OCI-LY7 (cell line): ENCODE results near the gene VWA8. TPM values are rescaled to one million over a fixed set of nuclear protein-coding genes. Genes with fewer than 3 reads are reported as not detected.

Experiments used
- BruUV-seq: library from RNA; stranded (reverse); fragments of 400-500 nt; replicated peaks from 2 replicates; lab custom pipeline; 2021; lab: Mats Ljungman, UMichigan
- CTCF ChIA-PET: fragments of 300-600 bp; sonication (Branson Sonifier 250); formaldehyde crosslinking; loops from one replicate; lab custom pipeline; 2022; ENCODE audit warnings: antibody characterized with exemption; ENCODE audit not compliant: unreplicated experiment; lab: Charles Lee
- POLR2A ChIA-PET: fragments of 300-600 bp; sonication (Branson Sonifier 250); formaldehyde crosslinking; loops from one replicate; lab custom pipeline; 2022; ENCODE audit warnings: antibody characterized with exemption; lab: Charles Lee
- DNase-seq: peaks from one replicate; pipeline ENCODE4 v3.0.0-alpha.2; 2015; ENCODE audit warnings: low spot score
- H2AFZ ChIP-seq: fragments of 200-600 bp; sonication (generic), shearing (Covaris generic); 2 replicates; pipeline ENCODE4 v1.6.1; 2014; ENCODE audit warnings: mild to moderate bottlenecking, antibody characterized with exemption, low read length, moderate library complexity
- H3K27ac ChIP-seq: fragments of 200-600 bp; sonication (generic); 2 replicates; pipeline ENCODE4 v1.5.1; 2014; ENCODE audit warnings: mixed run types, low read depth, mild to moderate bottlenecking, moderate library complexity, low read length, inconsistent platforms; ENCODE audit not compliant: poor library complexity, severe bottlenecking
- H3K36me3 ChIP-seq: fragments of 200-600 bp; sonication (generic); 2 replicates; pipeline ENCODE4 v1.6.1; 2014; ENCODE audit warnings: mild to moderate bottlenecking, antibody characterized with exemption, low read length, moderate library complexity, mixed read lengths; ENCODE audit not compliant: insufficient read depth
- H3K4me1 ChIP-seq: fragments of 200-600 bp; sonication (generic); 2 replicates; pipeline ENCODE4 v1.5.1; 2014; ENCODE audit warnings: mild to moderate bottlenecking, low read length; ENCODE audit not compliant: insufficient read depth, poor library complexity, severe bottlenecking
- H3K4me2 ChIP-seq: fragments of 200-600 bp; sonication (generic); 2 replicates; pipeline ENCODE4 v1.6.1; 2014; ENCODE audit warnings: mild to moderate bottlenecking, low read length
- H3K4me3 ChIP-seq: fragments of 200-600 bp; sonication (generic); 2 replicates; pipeline ENCODE4 v1.5.1; 2014; ENCODE audit warnings: mild to moderate bottlenecking, low read depth, low read length; ENCODE audit not compliant: poor library complexity, severe bottlenecking
- H3K79me2 ChIP-seq: fragments of 200-600 bp; sonication (generic); 2 replicates; pipeline ENCODE4 v1.6.1; 2016; ENCODE audit warnings: low read depth, mild to moderate bottlenecking, low read length, moderate library complexity, mixed read lengths; ENCODE audit not compliant: insufficient read depth
- H3K9me2 ChIP-seq: fragments of 200-600 bp; sonication (generic); 2 replicates; pipeline ENCODE4 v1.6.1; 2016; ENCODE audit warnings: mild to moderate bottlenecking, low read length, mixed read lengths; ENCODE audit not compliant: insufficient read depth
- H3K9me3 ChIP-seq: fragments of 200-600 bp; sonication (generic); 2 replicates; pipeline ENCODE4 v1.6.1; 2014; ENCODE audit warnings: mild to moderate bottlenecking, mixed run types, low read length, mixed read lengths
- H4K20me1 ChIP-seq: fragments of 200-600 bp; sonication (generic); 2 replicates; pipeline ENCODE4 v1.6.1; 2014; ENCODE audit warnings: mild to moderate bottlenecking, antibody characterized with exemption, low read length, moderate library complexity, mixed read lengths; ENCODE audit not compliant: insufficient read depth
- CTCF ChIP-seq: fragments of 200-600 bp; sonication (generic); conservative IDR thresholded peaks from 2 replicates; pipeline ENCODE4 v1.5.1; 2014; ENCODE audit warnings: mild to moderate bottlenecking, antibody characterized with exemption, low read length, moderate library complexity, mixed read lengths
- EZH2phosphoT487 ChIP-seq: fragments of 200-600 bp; sonication (generic); IDR thresholded peaks from 2 replicates; pipeline ENCODE4 v1.6.1; 2018; ENCODE audit warnings: low read depth, borderline replicate concordance, mild to moderate bottlenecking, mixed run types, antibody characterized with exemption, low read length, moderate library complexity, mixed read lengths
- intact Hi-C: fragments of 100-400 bp; cut with micrococcal nuclease; formaldehyde crosslinking; loops from one replicate; pipeline ENCODE4 v1.10.0; 2022; ENCODE audit not compliant: unreplicated experiment
- total RNA-seq, 2 experiments: library from RNA; depleted of rRNA in 1 of 2; stranded (reverse); fragments of >200 nt in 1 of 2; shearing (Covaris generic) in 1 of 2; gene quantifications; 2 replicates each; pipeline ENCODE4 v1.2.3, GENCODE V29; 2014 to 2022

The VWA8 gene
- total RNA-seq, 2 experiments from 2014 or later = 26.4 to 31.5 TPM

DNA sequence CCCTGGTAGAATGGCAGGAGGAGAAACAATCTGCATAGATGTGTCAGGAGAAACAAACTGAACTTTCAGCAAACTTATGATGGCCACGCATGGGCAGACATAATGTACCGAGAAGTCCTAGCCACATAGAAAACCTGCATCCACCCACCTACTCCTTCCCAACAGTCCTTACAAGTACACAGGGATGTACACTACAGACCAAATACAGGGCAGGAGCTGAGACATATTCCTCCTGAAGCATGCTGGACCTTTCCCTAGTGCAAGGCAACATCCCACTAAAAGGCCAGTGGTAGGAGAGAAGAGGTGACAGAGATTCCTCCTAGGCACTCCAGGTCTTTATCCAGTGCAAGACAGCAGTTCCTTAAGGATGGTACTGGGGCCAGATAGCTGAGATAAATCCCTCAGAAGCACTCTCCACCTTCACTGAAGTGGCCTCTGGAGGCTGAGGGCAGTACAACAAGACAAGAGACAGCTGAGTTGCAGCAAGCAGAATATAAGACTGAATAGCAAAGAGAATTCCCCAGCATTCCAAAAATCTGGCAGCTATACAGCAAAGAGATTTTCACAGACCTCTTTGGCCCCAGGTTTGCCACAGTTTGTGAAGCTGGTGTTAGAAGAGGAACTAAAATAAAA, 18.3 kb downstream of the VWA8 start:
- Histone ChIP-seq H3K9me2 (no peaks in the 10 kb centered on the region), H3K4me2 (no peak overlapping the region), H3K9me3 (peaks cover 20% of the 10 kb centered on the region), H4K20me1 (no peaks in the 10 kb centered on the region), H3K79me2 (peaks cover 36% of the 10 kb centered on the region; the same call in 1 of the 2 replicates), H2AFZ (no peak overlapping the region), H3K27ac (no peak overlapping the region), H3K4me1 (no peaks in the 10 kb centered on the region), H3K36me3 (peaks cover 43% of the 10 kb centered on the region), H3K4me3 (no peak overlapping the region)
- BruUV-seq = no TSS peak
- CTCF ChIA-PET = no interaction called here
- intact Hi-C loops = no loop called here
- POLR2A ChIA-PET = interaction anchor here (1.0 to 2.9 kb wide), 3 partner anchors 11 to 19 kb away, joined by 3 to 9 read pairs (median 5); no protein-coding TSS in a partner anchor
- TF ChIP-seq EZH2phosphoT487 = no peak
- peak; percentile 46 for TF ChIP-seq CTCF
- DNase-seq = peak; percentile 13

GRCh38 chr13:41941174-41941573, 19.7 kb downstream of the VWA8 start:
- CTCF ChIA-PET = no interaction called here
- no peak overlapping the region for H3K4me3 ChIP-seq
- no peak overlapping the region for H3K4me2 ChIP-seq
- intact Hi-C loops = no loop called here
- H3K9me2 ChIP-seq = no peaks in the 10 kb centered on the region
- POLR2A ChIA-PET = interaction anchor here (0.6 to 1.0 kb wide), 2 partner anchors 21 to 47 kb away, joined by 3 read pairs; no protein-coding TSS in a partner anchor
- no peak overlapping the region for H2AFZ ChIP-seq
- H3K9me3 ChIP-seq = peaks cover 10% of the 10 kb centered on the region
- no TSS peak for BruUV-seq
- no peak overlapping the region for H3K27ac ChIP-seq
- H3K79me2 ChIP-seq = peaks cover 36% of the 10 kb centered on the region; the same call in 1 of the 2 replicates
- H3K4me1 ChIP-seq = no peaks in the 10 kb centered on the region
- TF ChIP-seq CTCF = no peak
- TF ChIP-seq EZH2phosphoT487 = no peak
- peaks cover 29% of the 10 kb centered on the region for H3K36me3 ChIP-seq
- DNase-seq = no peak
- no peaks in the 10 kb centered on the region for H4K20me1 ChIP-seq

- no TSS peak for BruUV-seq
- DNase-seq = no peak
- Histone ChIP-seq H3K9me3 (no peaks in the 10 kb centered on the region), H3K4me2 (no peak overlapping the region), H3K79me2 (peaks cover 24% of the 10 kb centered on the region; the same call in 1 of the 2 replicates), H2AFZ (no peak overlapping the region), H3K4me3 (no peak overlapping the region), H3K36me3 (peaks cover 17% of the 10 kb centered on the region), H3K9me2 (no peaks in the 10 kb centered on the region), H4K20me1 (no peaks in the 10 kb centered on the region), H3K27ac (no peak overlapping the region), H3K4me1 (no peaks in the 10 kb centered on the region)
- intact Hi-C loops = no loop called here
- ChIA-PET CTCF (no interaction called here), POLR2A (interaction anchor here (1.3 kb wide), 1 partner anchor 22 kb away, joined by 3 read pairs; no protein-coding TSS in a partner anchor)
- TF ChIP-seq CTCF = no peak
- no peak for TF ChIP-seq EZH2phosphoT487
These were observed 21.5 kb downstream of the VWA8 start for GRCh38 chr13:41939398-41939797.
